ENCODE measurements around the gene KCNG4.

GRCh38 chr16:84199097-84199496 is 40.7 kb downstream of the KCNG4 start:
- TF ChIP-seq CTCF (IDR thresholded peaks at IDR 0.05) (no peak), POLR2A (IDR thresholded peaks at IDR 0.05) (no peak)
